ENCODE results near the gene FASTK.

DNA sequence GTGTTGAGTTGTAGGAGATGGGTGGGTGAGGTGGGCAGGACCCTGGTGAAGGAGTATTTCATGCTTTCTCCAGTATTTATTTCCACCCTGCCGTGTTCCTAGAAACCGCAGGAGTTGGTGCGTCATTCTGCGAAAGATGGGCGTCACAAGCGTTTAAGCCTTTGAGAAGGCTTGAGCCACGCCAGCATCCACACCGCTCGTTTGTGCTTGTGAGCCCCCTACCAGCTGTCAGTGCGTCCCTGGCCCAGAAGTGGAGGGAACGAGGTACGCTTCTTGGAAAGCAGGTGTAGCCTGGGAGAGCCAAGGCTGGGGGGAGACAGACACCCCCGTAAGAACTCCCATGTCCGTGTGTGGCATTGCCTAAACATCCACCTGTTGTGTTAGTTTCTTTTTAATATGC, 11.4 kb upstream of the FASTK start:
- no peak for TF ChIP-seq POLR2A (IDR thresholded peaks at IDR 0.05)
- TF ChIP-seq, protein P1, sequence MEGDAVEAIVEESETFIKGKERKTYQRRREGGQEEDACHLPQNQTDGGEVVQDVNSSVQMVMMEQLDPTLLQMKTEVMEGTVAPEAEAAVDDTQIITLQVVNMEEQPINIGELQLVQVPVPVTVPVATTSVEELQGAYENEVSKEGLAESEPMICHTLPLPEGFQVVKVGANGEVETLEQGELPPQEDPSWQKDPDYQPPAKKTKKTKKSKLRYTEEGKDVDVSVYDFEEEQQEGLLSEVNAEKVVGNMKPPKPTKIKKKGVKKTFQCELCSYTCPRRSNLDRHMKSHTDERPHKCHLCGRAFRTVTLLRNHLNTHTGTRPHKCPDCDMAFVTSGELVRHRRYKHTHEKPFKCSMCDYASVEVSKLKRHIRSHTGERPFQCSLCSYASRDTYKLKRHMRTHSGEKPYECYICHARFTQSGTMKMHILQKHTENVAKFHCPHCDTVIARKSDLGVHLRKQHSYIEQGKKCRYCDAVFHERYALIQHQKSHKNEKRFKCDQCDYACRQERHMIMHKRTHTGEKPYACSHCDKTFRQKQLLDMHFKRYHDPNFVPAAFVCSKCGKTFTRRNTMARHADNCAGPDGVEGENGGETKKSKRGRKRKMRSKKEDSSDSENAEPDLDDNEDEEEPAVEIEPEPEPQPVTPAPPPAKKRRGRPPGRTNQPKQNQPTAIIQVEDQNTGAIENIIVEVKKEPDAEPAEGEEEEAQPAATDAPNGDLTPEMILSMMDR (IDR thresholded peaks at IDR 0.05), result no peak
